DND-41 (cell line): ENCODE measurements around the gene ZNF580.

Source experiments
- ATAC-seq: fragments of 200-7000 bp; cut with Tn5 transposase; 3 replicates; pipeline ENCODE4 v1.9.1; 2021; ENCODE audit warnings: low read depth; ENCODE audit not compliant: insufficient read depth
- DNase-seq: peaks from one replicate; pipeline ENCODE4 v3.0.0-alpha.2; 2020
- H2AFZ ChIP-seq: 2 replicates; pipeline ENCODE4 v1.6.0; 2012; ENCODE audit warnings: low read depth, low read length
- H3K27ac ChIP-seq: 2 replicates; pipeline ENCODE4 v1.5.1; 2012; ENCODE audit warnings: low read length, inconsistent platforms
- H3K27me3 ChIP-seq: fragments of 200-600 bp; sonication (generic); 2 replicates; pipeline ENCODE4 v1.6.0; 2012; ENCODE audit warnings: low read length, mild to moderate bottlenecking, inconsistent platforms; ENCODE audit not compliant: insufficient read depth, poor library complexity
- H3K36me3 ChIP-seq: 2 replicates; pipeline ENCODE4 v1.5.1; 2012; ENCODE audit warnings: low read length, inconsistent platforms; ENCODE audit not compliant: insufficient read depth
- H3K4me1 ChIP-seq: 2 replicates; pipeline ENCODE4 v1.5.1; 2012; ENCODE audit warnings: mild to moderate bottlenecking, low read length; ENCODE audit not compliant: insufficient read depth
- H3K4me2 ChIP-seq: 2 replicates; pipeline ENCODE4 v1.6.0; 2012; ENCODE audit warnings: mild to moderate bottlenecking, moderate library complexity, low read length, inconsistent platforms; ENCODE audit not compliant: insufficient read depth
- H3K4me3 ChIP-seq, 2 experiments: fragments of 200-600 bp in 1 of 2; shearing (Covaris generic) in 1 of 2; 2 replicates each; pipeline ENCODE4 v1.5.1; 2012 to 2016; ENCODE audit warnings: inconsistent platforms in 2 of 2, low read length in 2 of 2, mild to moderate bottlenecking in 2 of 2, low read depth in 1 of 2, moderate library complexity in 1 of 2
- H3K79me2 ChIP-seq: 2 replicates; pipeline ENCODE4 v1.6.0; 2012; ENCODE audit warnings: low read length, inconsistent platforms; ENCODE audit not compliant: insufficient read depth
- H3K9ac ChIP-seq: 2 replicates; pipeline ENCODE4 v1.6.0; 2012; ENCODE audit warnings: low read depth, mild to moderate bottlenecking, inconsistent platforms, low read length, moderate library complexity
- H3K9me3 ChIP-seq: 2 replicates; pipeline ENCODE4 v1.5.1; 2012; ENCODE audit warnings: low read length, moderate library complexity, mild to moderate bottlenecking, inconsistent platforms; ENCODE audit not compliant: insufficient read depth, severe bottlenecking
- H4K20me1 ChIP-seq: 2 replicates; pipeline ENCODE4 v1.6.0; 2012; ENCODE audit warnings: low read length; ENCODE audit not compliant: insufficient read depth
- CTCF ChIP-seq: IDR thresholded peaks from 2 replicates; pipeline ENCODE4 v1.5.1; 2012; ENCODE audit warnings: borderline replicate concordance, low read length, moderate library complexity, mild to moderate bottlenecking; ENCODE audit not compliant: poor library complexity, severe bottlenecking; ENCODE audit errors: extremely low read depth
- EZH2 ChIP-seq: IDR thresholded peaks from 3 replicates; pipeline ENCODE4 v1.6.1; 2012; ENCODE audit warnings: borderline replicate concordance, low read depth, mild to moderate bottlenecking, moderate library complexity, low read length, inconsistent platforms; ENCODE audit not compliant: severe bottlenecking

Gene ZNF580

GRCh38 chr19:55690109-55690768 is 49.4 kb downstream of the ZNF580 start:
- Histone ChIP-seq H3K4me1 (no peaks in the 10 kb centered on the region), H2AFZ (no peak overlapping the region), H3K4me3 (no peak overlapping the region), H4K20me1 (peaks cover 55% of the 10 kb centered on the region), H3K9me3 (no peaks in the 10 kb centered on the region), H3K79me2 (peaks cover 22% of the 10 kb centered on the region; the same call in 1 of the 2 replicates), H3K27me3 (no peaks in the 10 kb centered on the region), H3K36me3 (peaks cover 96% of the 10 kb centered on the region), H3K4me2 (no peak overlapping the region), H3K9ac (no peak overlapping the region), H3K27ac (no peak overlapping the region)
- TF ChIP-seq EZH2 (no peak), CTCF (no peak)
- DNase-seq (no peak), ATAC-seq (no peak)

GRCh38 chr19:55690769-55691545 is 50.2 kb downstream of the ZNF580 start:
- ATAC-seq = no peak
- Histone ChIP-seq H3K79me2 (peaks cover 15% of the 10 kb centered on the region; the same call in 1 of the 2 replicates), H3K36me3 (peaks cover 96% of the 10 kb centered on the region), H3K27me3 (no peaks in the 10 kb centered on the region), H2AFZ (no peak overlapping the region), H3K9me3 (no peaks in the 10 kb centered on the region), H3K9ac (no peak overlapping the region), H3K4me2 (no peak overlapping the region), H3K4me1 (no peaks in the 10 kb centered on the region), H3K27ac (no peak overlapping the region), H3K4me3 (no peak overlapping the region), H4K20me1 (peaks cover 49% of the 10 kb centered on the region)
- TF ChIP-seq CTCF (no peak), EZH2 (no peak)
- no peak for DNase-seq

GRCh38 chr19:55691561-55692481 is 51.0 kb downstream of the ZNF580 start:
- H3K36me3 ChIP-seq = peaks cover 96% of the 10 kb centered on the region
- H3K4me3 ChIP-seq = no peak overlapping the region
- no peaks in the 10 kb centered on the region for H3K4me1 ChIP-seq
- ATAC-seq = no peak
- H4K20me1 ChIP-seq = peaks cover 43% of the 10 kb centered on the region
- DNase-seq = no peak
- TF ChIP-seq CTCF (no peak), EZH2 (no peak)
- peaks cover 7% of the 10 kb centered on the region; the same call in 1 of the 2 replicates for H3K79me2 ChIP-seq
- H2AFZ ChIP-seq = no peak overlapping the region
- H3K27ac ChIP-seq = no peak overlapping the region
- no peak overlapping the region for H3K4me2 ChIP-seq
- H3K9ac ChIP-seq = no peak overlapping the region
- H3K27me3 ChIP-seq = no peaks in the 10 kb centered on the region
- no peaks in the 10 kb centered on the region for H3K9me3 ChIP-seq
